BLaER1 (cell line): ENCODE results near the gene FUBP3.
A peak's percentile ranks its signal among the peaks of the same experiment; 100 is the strongest.

Experiments
- H3K27ac ChIP-seq: shearing (Covaris generic); formaldehyde crosslinking; 2 replicates; pipeline ENCODE4 v1.8.1; 2022
- H3K27me3 ChIP-seq: shearing (Covaris generic); formaldehyde crosslinking; 2 replicates; pipeline ENCODE4 v1.8.1; 2022
- H3K36me3 ChIP-seq: shearing (Covaris generic); formaldehyde crosslinking; 2 replicates; pipeline ENCODE4 v1.8.1; 2022
- H3K4me1 ChIP-seq: shearing (Covaris generic); formaldehyde crosslinking; 2 replicates; pipeline ENCODE4 v1.8.1; 2022
- H3K4me2 ChIP-seq: shearing (Covaris generic); formaldehyde crosslinking; 2 replicates; pipeline ENCODE4 v1.8.1; 2022
- H3K4me3 ChIP-seq: shearing (Covaris generic); formaldehyde crosslinking; 2 replicates; pipeline ENCODE4 v1.8.1; 2022
- H3K9ac ChIP-seq: shearing (Covaris generic); formaldehyde crosslinking; 2 replicates; pipeline ENCODE4 v1.8.1; 2022
- H3K9me3 ChIP-seq: shearing (Covaris generic); formaldehyde crosslinking; 2 replicates; pipeline ENCODE4 v1.8.1; 2022
- H4K20me1 ChIP-seq: shearing (Covaris generic); formaldehyde crosslinking; 2 replicates; pipeline ENCODE4 v1.8.1; 2022
- Cebpa-rat ChIP-seq: shearing (Covaris generic); IDR thresholded peaks from 2 replicates; pipeline ENCODE4 v1.8.1; 2022

The FUBP3 gene

GRCh38 chr9:130578865-130579737, at the start of gene FUBP3:
Gene FUBP3 (plus strand): TSS chr9:130579577. CDS start chr9:130579681, 104 bp downstream.
- Histone ChIP-seq H3K27ac (peak within 1 kb of the TSS; percentile 86), H4K20me1 (peaks cover 45% of the 10 kb centered on the region), H3K36me3 (peaks cover 31% of the 10 kb centered on the region), H3K9me3 (no peaks in the 10 kb centered on the region), H3K9ac (peak within 1 kb of the TSS; percentile 88), H3K4me1 (peaks cover 43% of the 10 kb centered on the region), H3K4me3 (peak within 1 kb of the TSS; percentile 90), H3K4me2 (peak within 1 kb of the TSS; percentile 94), H3K27me3 (no peaks in the 10 kb centered on the region)
- TF ChIP-seq Cebpa-rat = no peak

GRCh38 chr9:130530938-130531337, 48.4 kb upstream of the FUBP3 start:
- no peaks in the 10 kb centered on the region for H4K20me1 ChIP-seq
- H3K27me3 ChIP-seq = peaks cover 13% of the 10 kb centered on the region
- H3K27ac ChIP-seq = no peak overlapping the region
- H3K36me3 ChIP-seq = no peaks in the 10 kb centered on the region
- H3K9me3 ChIP-seq = no peaks in the 10 kb centered on the region
- no peak overlapping the region for H3K4me3 ChIP-seq
- no peaks in the 10 kb centered on the region for H3K4me1 ChIP-seq
- TF ChIP-seq Cebpa-rat = no peak
- H3K4me2 ChIP-seq = no peak overlapping the region
- H3K9ac ChIP-seq = no peak overlapping the region

- Histone ChIP-seq H3K4me1 (no peaks in the 10 kb centered on the region), H3K27ac (no peak overlapping the region), H3K27me3 (peaks cover 20% of the 10 kb centered on the region), H4K20me1 (no peaks in the 10 kb centered on the region), H3K4me3 (no peak overlapping the region), H3K9ac (no peak overlapping the region), H3K4me2 (no peak overlapping the region), H3K36me3 (no peaks in the 10 kb centered on the region), H3K9me3 (no peaks in the 10 kb centered on the region)
- no peak for TF ChIP-seq Cebpa-rat
These were observed 47.7 kb upstream of the FUBP3 start for GRCh38 chr9:130531670-130532069.

DNA sequence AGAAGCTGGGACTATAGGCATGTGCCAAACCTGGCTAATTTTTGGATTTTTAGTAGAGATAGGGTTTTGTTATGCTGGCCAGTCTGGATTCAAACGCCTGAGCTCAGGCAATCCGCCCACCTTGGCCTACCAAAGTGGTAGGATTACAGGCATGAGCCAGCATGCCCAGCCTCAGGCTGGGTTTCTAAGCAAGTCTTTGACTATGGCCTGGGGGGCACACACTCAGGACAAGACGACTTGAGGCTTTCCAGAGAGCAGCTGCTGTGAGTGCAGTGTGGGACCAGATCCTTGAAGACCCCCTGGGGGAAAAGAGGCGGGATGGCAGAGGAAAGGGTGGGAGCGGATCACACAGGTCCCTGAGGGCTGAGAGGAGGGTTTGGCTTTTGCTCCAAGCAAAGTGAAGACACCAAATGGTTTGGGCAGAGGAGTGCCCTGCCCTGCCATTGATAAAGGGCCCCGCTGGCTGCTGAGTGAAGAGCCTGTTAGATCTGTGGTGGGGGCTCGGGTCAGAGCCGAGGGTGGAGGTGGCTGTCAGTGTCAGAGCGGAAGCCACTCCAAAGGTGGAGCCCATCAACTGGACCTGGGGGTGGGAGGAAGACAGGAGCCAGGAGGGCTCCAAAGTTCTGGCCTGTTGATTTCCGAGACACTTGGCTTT, 46.8 kb upstream of the FUBP3 start:
- no peak overlapping the region for H3K27ac ChIP-seq
- peaks cover 29% of the 10 kb centered on the region for H3K27me3 ChIP-seq
- no peak for TF ChIP-seq Cebpa-rat
- no peaks in the 10 kb centered on the region for H3K36me3 ChIP-seq
- no peak overlapping the region for H3K4me2 ChIP-seq
- H4K20me1 ChIP-seq = no peaks in the 10 kb centered on the region
- H3K9me3 ChIP-seq = no peaks in the 10 kb centered on the region
- H3K9ac ChIP-seq = no peak overlapping the region
- no peaks in the 10 kb centered on the region for H3K4me1 ChIP-seq
- H3K4me3 ChIP-seq = no peak overlapping the region

GRCh38 chr9:130535818-130536521, 43.4 kb upstream of the FUBP3 start:
- H3K9ac ChIP-seq = no peak overlapping the region
- no peak overlapping the region for H3K4me2 ChIP-seq
- peaks cover 56% of the 10 kb centered on the region for H3K27me3 ChIP-seq
- no peaks in the 10 kb centered on the region for H3K9me3 ChIP-seq
- H3K27ac ChIP-seq = no peak overlapping the region
- no peak for TF ChIP-seq Cebpa-rat
- no peaks in the 10 kb centered on the region for H3K4me1 ChIP-seq
- no peak overlapping the region for H3K4me3 ChIP-seq
- no peaks in the 10 kb centered on the region for H3K36me3 ChIP-seq
- H4K20me1 ChIP-seq = no peaks in the 10 kb centered on the region

DNA sequence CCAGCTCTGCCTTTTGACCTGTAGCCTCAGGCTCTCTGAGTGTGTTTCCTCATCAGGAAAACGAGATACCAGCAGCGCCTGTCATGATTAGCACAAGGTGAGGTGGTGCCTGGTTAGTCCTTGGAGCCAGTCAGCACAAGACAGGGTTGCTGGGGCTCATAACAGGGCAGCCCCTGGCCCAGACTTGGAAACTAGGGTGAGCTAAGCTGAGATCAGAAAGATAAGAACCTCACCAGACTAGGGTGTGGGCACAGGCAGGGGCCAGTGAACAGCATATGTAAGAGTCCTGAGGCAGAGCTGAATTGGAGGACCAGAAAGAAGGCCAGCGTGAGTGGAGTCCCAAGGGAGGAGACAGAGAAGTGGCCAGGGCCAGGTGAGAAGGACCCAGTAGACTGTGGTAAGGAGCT, 42.7 kb upstream of the FUBP3 start:
- H4K20me1 ChIP-seq = no peaks in the 10 kb centered on the region
- no peak overlapping the region for H3K4me3 ChIP-seq
- no peak overlapping the region for H3K9ac ChIP-seq
- peaks cover 56% of the 10 kb centered on the region for H3K27me3 ChIP-seq
- no peaks in the 10 kb centered on the region for H3K9me3 ChIP-seq
- H3K36me3 ChIP-seq = no peaks in the 10 kb centered on the region
- H3K4me1 ChIP-seq = no peaks in the 10 kb centered on the region
- no peak overlapping the region for H3K4me2 ChIP-seq
- no peak for TF ChIP-seq Cebpa-rat
- H3K27ac ChIP-seq = no peak overlapping the region

DNA sequence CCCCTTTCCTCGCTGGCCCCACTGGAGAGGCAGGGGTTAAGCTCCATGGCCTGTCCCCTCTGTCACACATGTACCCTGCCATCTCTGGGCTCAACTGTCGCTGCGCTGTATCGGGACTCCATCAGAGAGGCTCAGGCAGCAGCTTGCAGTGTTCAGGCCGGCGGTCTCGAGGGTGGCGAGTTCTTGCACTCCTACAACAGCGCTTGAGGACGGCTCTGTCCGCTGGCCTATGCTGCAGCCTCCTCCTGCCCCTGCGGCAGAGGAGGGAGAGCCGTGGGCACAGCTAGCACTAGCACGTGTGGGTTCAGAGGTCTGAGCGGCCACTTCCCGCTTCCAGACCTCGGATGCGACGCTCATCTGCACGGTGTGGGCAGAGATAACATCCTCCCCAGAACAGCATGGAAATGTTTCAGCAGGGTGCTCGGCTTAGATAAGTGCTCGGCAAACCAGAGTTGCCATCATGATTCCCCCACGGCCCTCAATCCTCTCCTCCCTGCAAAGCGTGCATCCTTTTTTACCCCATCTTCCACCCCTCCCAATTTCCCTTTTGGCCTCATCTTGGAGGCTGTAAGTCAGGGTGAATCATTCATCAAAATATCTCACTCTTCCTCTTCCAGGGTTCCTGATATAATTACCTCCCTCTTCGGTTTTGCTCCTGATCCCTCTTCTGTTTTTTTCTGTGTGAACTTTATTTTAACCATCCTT, 41.9 kb upstream of the FUBP3 start:
- H3K36me3 ChIP-seq = no peaks in the 10 kb centered on the region
- no peak for TF ChIP-seq Cebpa-rat
- H4K20me1 ChIP-seq = no peaks in the 10 kb centered on the region
- no peaks in the 10 kb centered on the region for H3K4me1 ChIP-seq
- no peak overlapping the region for H3K27ac ChIP-seq
- no peaks in the 10 kb centered on the region for H3K9me3 ChIP-seq
- H3K4me2 ChIP-seq = no peak overlapping the region
- H3K9ac ChIP-seq = no peak overlapping the region
- peaks cover 56% of the 10 kb centered on the region for H3K27me3 ChIP-seq
- no peak overlapping the region for H3K4me3 ChIP-seq

DNA sequence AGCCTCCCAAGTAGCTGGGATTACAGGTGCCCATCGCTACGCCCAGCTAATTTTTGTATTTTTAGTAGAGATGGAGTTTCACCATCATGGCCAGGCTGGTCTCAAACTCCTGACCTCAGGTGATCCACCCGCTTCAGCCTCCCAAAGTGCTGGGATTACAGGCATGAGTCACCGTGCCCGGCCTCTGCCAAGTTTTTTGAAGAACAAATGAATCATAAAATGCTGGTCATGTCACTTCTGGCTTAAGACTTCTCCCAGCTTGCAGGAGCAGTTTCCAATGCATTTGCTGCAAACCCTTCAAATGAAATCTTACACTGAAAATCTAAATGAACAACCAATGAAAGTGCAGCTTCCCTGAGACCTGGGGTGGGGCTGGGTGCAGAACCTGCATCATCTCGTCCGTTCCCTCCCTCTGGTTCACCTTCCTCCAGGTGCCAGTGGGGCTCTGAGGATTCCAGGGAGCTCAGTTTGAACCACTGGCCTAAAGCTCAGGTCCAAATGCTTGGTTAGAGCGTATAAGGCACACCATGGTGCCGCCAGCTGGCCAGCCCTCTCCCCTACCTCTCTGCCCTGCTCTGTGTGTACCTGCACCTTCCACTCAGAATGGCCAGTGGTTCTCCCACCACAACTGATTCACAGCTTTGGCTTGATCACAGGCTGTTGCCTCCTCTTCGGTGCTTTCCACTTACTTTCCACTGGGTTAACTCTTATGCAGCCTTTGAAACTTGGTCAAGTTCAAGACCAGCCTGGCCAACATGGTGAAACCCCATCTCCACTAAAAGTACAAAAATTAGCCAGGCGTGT, 39.8 kb upstream of the FUBP3 start:
- no peaks in the 10 kb centered on the region for H4K20me1 ChIP-seq
- peaks cover 56% of the 10 kb centered on the region for H3K27me3 ChIP-seq
- no peak overlapping the region for H3K27ac ChIP-seq
- H3K9ac ChIP-seq = no peak overlapping the region
- no peaks in the 10 kb centered on the region for H3K9me3 ChIP-seq
- H3K4me3 ChIP-seq = no peak overlapping the region
- H3K4me1 ChIP-seq = peaks cover 16% of the 10 kb centered on the region
- TF ChIP-seq Cebpa-rat = no peak
- H3K4me2 ChIP-seq = no peak overlapping the region
- no peaks in the 10 kb centered on the region for H3K36me3 ChIP-seq

- H3K4me2 ChIP-seq = no peak overlapping the region
- peaks cover 16% of the 10 kb centered on the region for H3K4me1 ChIP-seq
- no peak overlapping the region for H3K27ac ChIP-seq
- no peak overlapping the region for H3K9ac ChIP-seq
- H3K9me3 ChIP-seq = no peaks in the 10 kb centered on the region
- peaks cover 38% of the 10 kb centered on the region for H3K27me3 ChIP-seq
- no peaks in the 10 kb centered on the region for H3K36me3 ChIP-seq
- H4K20me1 ChIP-seq = no peaks in the 10 kb centered on the region
- no peak for TF ChIP-seq Cebpa-rat
- H3K4me3 ChIP-seq = no peak overlapping the region
These were observed 37.8 kb upstream of the FUBP3 start for GRCh38 chr9:130541533-130541932.
